ENCODE data around the gene CHST9. TPM values are rescaled to one million over a fixed set of nuclear protein-coding genes. Genes with fewer than 3 reads are reported as not detected.

The CHST9 gene
- polyA plus RNA-seq, 3 donors: not detected

DNA sequence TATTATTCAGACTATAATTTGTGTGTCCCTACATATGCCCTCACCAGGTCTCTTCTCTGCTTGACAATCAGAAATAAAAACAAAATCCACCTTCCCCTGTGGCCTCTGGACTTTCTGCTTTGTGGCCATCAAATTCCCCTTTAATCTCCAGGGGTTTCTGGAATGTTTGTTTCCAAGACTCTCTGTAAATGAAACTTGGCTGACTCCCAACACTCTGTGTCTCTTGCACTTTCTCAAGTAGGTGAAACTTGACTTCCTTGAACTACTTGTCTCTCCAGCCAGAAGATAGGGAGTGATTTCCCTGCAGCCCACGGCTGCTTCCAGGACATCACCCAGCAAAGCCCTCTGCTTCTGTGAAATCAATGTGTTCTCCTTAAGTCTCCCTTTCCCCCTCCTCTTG lies 265.5 kb downstream of the CHST9 start:
- no peak overlapping the region for H3K4me3 Mint-ChIP-seq

DNA sequence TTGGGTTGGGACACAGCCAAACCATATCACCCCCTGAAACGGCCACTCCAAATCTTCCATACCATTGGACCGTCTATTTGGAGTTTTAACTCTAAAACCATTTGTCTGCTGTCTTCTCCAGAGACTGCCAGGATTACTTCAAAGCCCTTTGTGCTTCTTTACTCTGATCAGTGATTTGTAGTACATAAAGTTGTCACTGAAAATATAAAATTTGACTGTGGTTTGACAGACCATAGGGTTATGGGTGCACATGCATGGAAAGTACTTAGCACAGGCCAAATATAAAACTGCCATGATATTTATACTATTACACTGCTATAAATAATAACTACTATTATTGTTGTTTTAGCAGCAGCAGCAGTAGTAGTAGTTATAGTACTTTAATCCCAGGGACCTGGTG lies 265.9 kb downstream of the CHST9 start:
- intact Hi-C loops (cut with micrococcal nuclease): no loop called here
- Mint-ChIP-seq H3K27me3 (ENCODE audit: low read depth in 3 of 3) (peaks cover 2 to 5% (median 2%) of the 10 kb centered on the region in 3 donors), H3K36me3 (no peaks in the 10 kb centered on the region), H3K9me3 (peaks cover 0 to 8% (median 1%) of the 10 kb centered on the region in 7 donors), H3K27ac (no peak overlapping the region), H3K4me1 (no peaks in the 10 kb centered on the region), H3K4me3 (no peak overlapping the region)
- Histone ChIP-seq H3K27ac (ENCODE audit: low read depth in 1 of 2, low read length in 2 of 2) (no peak overlapping the region), H3K4me2 (replicated peaks; ENCODE audit: extremely low read depth, low read length, poor library complexity, severe bottlenecking) (no peak overlapping the region), H3K36me3 (replicated peaks in 1 of 2; ENCODE audit: control insufficient read depth in 1 of 2, insufficient read depth in 2 of 2, low read length in 2 of 2) (no peaks in the 10 kb centered on the region), H3K9ac (ENCODE audit: insufficient read depth, low read length, poor library complexity, severe bottlenecking) (no peak overlapping the region), H4K20me1 (ENCODE audit: insufficient read depth, low read length) (no peaks in the 10 kb centered on the region), H3K4me1 (ENCODE audit: control insufficient read depth in 1 of 2, insufficient read depth in 2 of 2, low read length in 2 of 2) (no peaks in the 10 kb centered on the region), H3K4me3 (replicated peaks in 1 of 3; ENCODE audit: low read depth in 2 of 3, low read length in 3 of 3) (no peak overlapping the region), H3K27me3 (ENCODE audit: control insufficient read depth in 2 of 2, insufficient read depth in 2 of 2, low read length in 2 of 2) (peaks cover 4 to 5% of the 10 kb centered on the region in 2 donors), H2AFZ (ENCODE audit: insufficient read depth, low read depth, low read length, poor library complexity, severe bottlenecking) (no peak overlapping the region), H3K79me2 (ENCODE audit: insufficient read depth, low read length) (no peaks in the 10 kb centered on the region), H3K9me3 (replicated peaks in 1 of 2; ENCODE audit: control insufficient read depth in 1 of 2, insufficient read depth in 1 of 2, low read length in 2 of 2) (no peaks in the 10 kb centered on the region)
- 80% methylated on average over 1 of the region's 2 CpGs for WGBS (ENCODE audit: insufficient coverage)
- DNase-seq: no peak
- TF ChIP-seq, protein P1, sequence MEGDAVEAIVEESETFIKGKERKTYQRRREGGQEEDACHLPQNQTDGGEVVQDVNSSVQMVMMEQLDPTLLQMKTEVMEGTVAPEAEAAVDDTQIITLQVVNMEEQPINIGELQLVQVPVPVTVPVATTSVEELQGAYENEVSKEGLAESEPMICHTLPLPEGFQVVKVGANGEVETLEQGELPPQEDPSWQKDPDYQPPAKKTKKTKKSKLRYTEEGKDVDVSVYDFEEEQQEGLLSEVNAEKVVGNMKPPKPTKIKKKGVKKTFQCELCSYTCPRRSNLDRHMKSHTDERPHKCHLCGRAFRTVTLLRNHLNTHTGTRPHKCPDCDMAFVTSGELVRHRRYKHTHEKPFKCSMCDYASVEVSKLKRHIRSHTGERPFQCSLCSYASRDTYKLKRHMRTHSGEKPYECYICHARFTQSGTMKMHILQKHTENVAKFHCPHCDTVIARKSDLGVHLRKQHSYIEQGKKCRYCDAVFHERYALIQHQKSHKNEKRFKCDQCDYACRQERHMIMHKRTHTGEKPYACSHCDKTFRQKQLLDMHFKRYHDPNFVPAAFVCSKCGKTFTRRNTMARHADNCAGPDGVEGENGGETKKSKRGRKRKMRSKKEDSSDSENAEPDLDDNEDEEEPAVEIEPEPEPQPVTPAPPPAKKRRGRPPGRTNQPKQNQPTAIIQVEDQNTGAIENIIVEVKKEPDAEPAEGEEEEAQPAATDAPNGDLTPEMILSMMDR (IDR thresholded peaks at IDR 0.05): no peak

More for the DNA sequence above, 265.5 kb downstream of the CHST9 start:
- H3K4me1 Mint-ChIP-seq: no peaks in the 10 kb centered on the region
- TF ChIP-seq, protein P1 (IDR thresholded peaks at IDR 0.05): no peak
- peaks cover 2 to 5% (median 3%) of the 10 kb centered on the region in 3 donors for H3K27me3 Mint-ChIP-seq (ENCODE audit: low read depth in 3 of 3)
- Histone ChIP-seq H3K4me2 (replicated peaks; ENCODE audit: extremely low read depth, low read length, poor library complexity, severe bottlenecking) (no peak overlapping the region), H3K9ac (ENCODE audit: insufficient read depth, low read length, poor library complexity, severe bottlenecking) (no peak overlapping the region), H3K27ac (ENCODE audit: low read depth in 1 of 2, low read length in 2 of 2) (no peak overlapping the region), H3K79me2 (ENCODE audit: insufficient read depth, low read length) (no peaks in the 10 kb centered on the region), H2AFZ (ENCODE audit: insufficient read depth, low read depth, low read length, poor library complexity, severe bottlenecking) (no peak overlapping the region), H3K36me3 (replicated peaks in 1 of 2; ENCODE audit: control insufficient read depth in 1 of 2, insufficient read depth in 2 of 2, low read length in 2 of 2) (no peaks in the 10 kb centered on the region), H3K4me1 (ENCODE audit: control insufficient read depth in 1 of 2, insufficient read depth in 2 of 2, low read length in 2 of 2) (no peaks in the 10 kb centered on the region), H4K20me1 (ENCODE audit: insufficient read depth, low read length) (no peaks in the 10 kb centered on the region), H3K27me3 (ENCODE audit: control insufficient read depth in 2 of 2, insufficient read depth in 2 of 2, low read length in 2 of 2) (peaks cover 4 to 5% of the 10 kb centered on the region in 2 donors), H3K4me3 (replicated peaks in 1 of 3; ENCODE audit: low read depth in 2 of 3, low read length in 3 of 3) (no peak overlapping the region), H3K9me3 (replicated peaks in 1 of 2; ENCODE audit: control insufficient read depth in 1 of 2, insufficient read depth in 1 of 2, low read length in 2 of 2) (no peaks in the 10 kb centered on the region)
- peaks cover 0 to 8% (median 1%) of the 10 kb centered on the region in 7 donors for H3K9me3 Mint-ChIP-seq
- no peak for DNase-seq
- H3K27ac Mint-ChIP-seq: peak overlapping the region in 1 of 7 donors; percentile 6
- H3K36me3 Mint-ChIP-seq: no peaks in the 10 kb centered on the region
- 83% methylated on average over 1 of the region's 1 CpG for WGBS (ENCODE audit: insufficient coverage)
- intact Hi-C loops (cut with micrococcal nuclease): no loop called here
